Fibroblast of gingiva (primary cell): ENCODE results near the gene YPEL2.

Source experiments
- DNase-seq: peaks from one replicate; pipeline ENCODE4 v3.0.0-alpha.2; 2011; ENCODE audit warnings: low read depth

YPEL2 gene

GRCh38 chr17:59433586-59433985, 102.1 kb downstream of the YPEL2 start:
- DNase-seq, result no peak

DNA sequence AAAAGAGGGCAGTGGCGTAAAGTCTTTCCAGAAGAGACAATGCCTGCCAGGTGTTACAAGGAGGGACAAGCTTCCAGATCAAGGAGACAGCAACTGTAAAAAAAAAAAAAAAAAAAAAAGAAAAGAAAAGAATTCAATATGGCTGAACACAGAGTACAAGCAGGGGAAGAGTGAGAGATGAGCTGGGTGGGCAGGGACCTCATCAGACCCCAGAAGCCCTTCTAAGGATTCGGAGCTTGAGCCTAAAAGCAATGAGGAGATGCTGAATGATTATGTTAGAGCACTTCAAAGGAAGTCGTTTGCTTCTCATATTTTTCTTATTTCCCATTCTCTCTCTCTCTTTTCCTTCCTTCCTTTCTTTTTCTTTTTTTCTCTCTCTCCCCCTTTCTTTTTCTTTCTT, 103.0 kb downstream of the YPEL2 start:
- DNase-seq, result no peak

GRCh38 chr17:59435238-59435637, 103.8 kb downstream of the YPEL2 start:
- DNase-seq, result peak; percentile 89

DNA sequence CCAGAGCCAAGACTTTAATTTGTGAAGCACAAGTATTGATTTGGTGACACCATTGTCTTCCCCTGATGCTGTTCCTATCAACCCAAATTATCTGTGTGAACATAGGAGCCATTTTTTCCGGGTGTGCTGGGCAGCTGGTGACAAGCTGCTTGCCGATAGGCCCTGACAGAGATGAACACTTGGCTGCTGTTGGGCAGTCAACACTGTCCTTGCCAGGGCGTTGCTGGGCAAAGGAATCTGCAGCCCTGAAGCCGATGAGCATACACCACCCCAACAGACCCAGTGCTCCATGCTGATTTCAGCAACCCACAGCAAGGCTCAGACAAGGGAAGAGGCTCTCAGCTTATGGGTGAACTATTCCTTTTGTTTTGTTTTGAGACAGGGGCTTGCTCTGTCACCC, 105.4 kb downstream of the YPEL2 start:
- DNase-seq, result no peak

DNA sequence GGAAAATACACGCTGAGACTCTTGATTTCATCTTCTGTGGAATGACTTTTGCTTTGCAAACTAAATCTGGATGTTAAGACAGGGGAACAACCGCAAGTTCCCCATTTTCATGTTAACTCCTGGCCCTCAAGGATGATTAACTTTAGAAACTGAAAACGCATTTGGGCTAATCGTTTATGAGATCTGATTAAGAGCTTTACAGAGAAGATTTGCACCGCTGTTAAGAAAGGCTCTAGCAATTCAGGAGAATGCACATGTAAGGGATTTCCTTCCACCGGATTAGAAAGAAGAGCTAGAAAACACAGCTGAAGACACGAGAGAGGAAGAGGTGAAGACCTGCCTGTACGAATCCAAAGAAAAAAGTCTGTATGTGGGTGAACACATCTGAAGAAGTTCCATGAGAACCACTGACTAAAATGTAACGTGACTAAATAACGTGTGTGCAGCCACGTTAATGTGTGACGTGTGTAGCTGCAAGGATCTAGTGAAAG, 106.4 kb downstream of the YPEL2 start:
- no peak for DNase-seq

- no peak for DNase-seq
Observed at GRCh38 chr17:59439262-59439661, 107.8 kb downstream of the YPEL2 start.

DNA sequence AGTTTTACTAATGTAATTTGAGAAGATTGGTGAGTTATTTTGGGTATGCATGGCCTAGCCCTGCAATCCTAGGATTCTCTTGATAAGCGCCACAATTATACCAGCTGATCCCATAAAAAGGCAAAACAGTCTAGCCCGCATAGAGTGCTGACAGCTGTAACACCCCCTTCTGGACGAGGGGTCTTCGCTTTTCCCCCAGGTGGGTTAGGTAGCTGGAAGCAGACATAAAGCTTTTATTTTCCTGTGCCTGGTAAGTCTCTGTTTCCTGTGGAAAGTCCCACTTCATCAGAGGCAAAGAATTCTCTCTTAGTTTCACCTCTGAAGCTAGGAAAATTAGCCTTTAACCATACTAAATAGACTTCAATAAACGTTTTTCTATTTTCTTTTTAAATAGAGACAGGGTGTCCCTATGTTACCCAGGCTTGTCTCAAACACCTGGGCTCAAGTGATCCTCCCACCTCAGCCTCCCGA, 108.3 kb downstream of the YPEL2 start:
- no peak for DNase-seq

- peak; percentile 79 for DNase-seq
Observed at GRCh38 chr17:59440757-59441463, 109.5 kb downstream of the YPEL2 start.

DNA sequence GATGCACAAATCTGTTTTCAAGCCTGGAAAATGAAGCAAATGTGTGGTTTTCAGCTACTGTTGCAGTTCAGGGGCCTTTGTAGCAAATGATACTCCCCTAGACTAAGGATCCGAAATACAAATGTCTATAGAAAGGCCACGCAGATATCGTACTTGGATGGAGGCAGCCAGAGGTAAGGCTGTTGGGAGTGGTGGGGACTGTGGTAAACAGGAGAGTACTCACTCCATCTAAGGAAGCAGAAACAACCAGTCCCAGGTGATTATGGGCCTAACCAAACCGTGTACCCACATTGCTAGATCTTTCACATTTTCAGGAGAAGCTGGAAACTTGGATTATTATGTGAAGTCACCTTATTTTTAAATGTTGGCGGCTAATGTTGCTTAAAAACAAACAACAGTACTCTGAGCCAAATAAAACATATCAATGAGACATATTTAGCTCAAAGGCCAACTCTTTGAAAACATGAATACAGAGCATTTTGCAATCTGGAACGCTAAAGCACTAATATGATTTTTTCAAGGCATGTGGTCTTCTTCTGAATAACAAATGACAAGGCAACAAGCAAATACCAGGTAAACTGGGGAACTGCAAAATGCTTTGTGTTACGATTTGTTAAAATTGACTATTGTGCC, 110.1 kb downstream of the YPEL2 start:
- DNase-seq, result no peak

- no peak for DNase-seq
Observed at GRCh38 chr17:59443106-59443505, 111.7 kb downstream of the YPEL2 start.
